ENCODE results near the gene AMHR2.

Gene AMHR2

DNA sequence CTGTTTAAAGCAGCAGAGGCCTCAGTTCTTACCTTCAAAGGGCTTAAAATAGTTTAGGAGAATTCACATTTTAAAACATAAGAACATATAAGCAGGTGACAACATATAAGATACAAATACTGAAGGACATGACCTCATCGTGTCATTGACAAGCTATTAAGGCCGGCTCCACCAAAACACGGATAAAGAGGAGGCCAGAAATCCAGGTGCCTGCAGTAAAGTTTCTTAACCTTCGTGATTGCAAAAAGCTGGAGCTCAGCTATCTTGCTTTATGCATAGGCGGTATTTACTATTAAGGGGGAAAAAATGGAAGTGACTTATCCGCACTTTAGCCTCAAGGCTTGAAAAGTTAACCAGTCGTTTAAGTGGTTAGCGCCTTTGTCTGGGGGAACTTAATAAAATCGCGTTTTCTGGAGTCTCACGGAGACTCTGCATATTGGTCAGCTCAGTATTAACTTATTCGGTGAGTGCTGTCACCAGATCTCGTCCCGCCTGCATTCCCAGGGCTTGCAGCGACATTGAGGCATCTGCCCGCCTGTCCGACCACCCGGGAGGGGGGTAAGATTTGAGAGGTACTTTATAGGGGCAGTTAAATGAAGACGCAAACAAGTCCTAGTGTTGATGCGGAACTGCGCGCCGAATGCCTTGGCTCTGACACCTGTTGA, 44.8 kb upstream of the AMHR2 start:
- TF ChIP-seq, protein P1, sequence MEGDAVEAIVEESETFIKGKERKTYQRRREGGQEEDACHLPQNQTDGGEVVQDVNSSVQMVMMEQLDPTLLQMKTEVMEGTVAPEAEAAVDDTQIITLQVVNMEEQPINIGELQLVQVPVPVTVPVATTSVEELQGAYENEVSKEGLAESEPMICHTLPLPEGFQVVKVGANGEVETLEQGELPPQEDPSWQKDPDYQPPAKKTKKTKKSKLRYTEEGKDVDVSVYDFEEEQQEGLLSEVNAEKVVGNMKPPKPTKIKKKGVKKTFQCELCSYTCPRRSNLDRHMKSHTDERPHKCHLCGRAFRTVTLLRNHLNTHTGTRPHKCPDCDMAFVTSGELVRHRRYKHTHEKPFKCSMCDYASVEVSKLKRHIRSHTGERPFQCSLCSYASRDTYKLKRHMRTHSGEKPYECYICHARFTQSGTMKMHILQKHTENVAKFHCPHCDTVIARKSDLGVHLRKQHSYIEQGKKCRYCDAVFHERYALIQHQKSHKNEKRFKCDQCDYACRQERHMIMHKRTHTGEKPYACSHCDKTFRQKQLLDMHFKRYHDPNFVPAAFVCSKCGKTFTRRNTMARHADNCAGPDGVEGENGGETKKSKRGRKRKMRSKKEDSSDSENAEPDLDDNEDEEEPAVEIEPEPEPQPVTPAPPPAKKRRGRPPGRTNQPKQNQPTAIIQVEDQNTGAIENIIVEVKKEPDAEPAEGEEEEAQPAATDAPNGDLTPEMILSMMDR (IDR thresholded peaks at IDR 0.05; ENCODE audit: borderline replicate concordance, extremely low read depth, low read length, poor library complexity, severe bottlenecking) = no peak
- no peak for TF ChIP-seq EZH2 (IDR thresholded peaks at IDR 0.05; ENCODE audit: borderline replicate concordance, low read depth, low read length, severe bottlenecking)
- Histone ChIP-seq H3K4me3 (ENCODE audit: low read depth in 1 of 2, low read length in 2 of 2) (peak overlapping the region; percentile 44 to 74), H4K20me1 (ENCODE audit: insufficient read depth, low read length) (peaks cover 26% of the 10 kb centered on the region; the same call in 1 of the 2 replicates), H2AFZ (ENCODE audit: low read depth, low read length) (peak overlapping the region; percentile 87), H3K79me2 (ENCODE audit: insufficient read depth, low read length) (peaks cover 36% of the 10 kb centered on the region), H3K27me3 (ENCODE audit: insufficient read depth, low read length, poor library complexity) (no peaks in the 10 kb centered on the region), H3K9me3 (ENCODE audit: insufficient read depth, low read length, severe bottlenecking) (no peaks in the 10 kb centered on the region), H3K9ac (ENCODE audit: low read depth, low read length) (peak overlapping the region; percentile 90), H3K4me2 (ENCODE audit: insufficient read depth, low read length) (peak overlapping the region; percentile 73), H3K36me3 (ENCODE audit: insufficient read depth, low read length) (peaks cover 30% of the 10 kb centered on the region), H3K27ac (ENCODE audit: low read length) (peak overlapping the region; percentile 99), H3K4me1 (ENCODE audit: insufficient read depth, low read length) (peaks cover 43% of the 10 kb centered on the region)
- DNase-seq = no peak
- no peak for ATAC-seq (ENCODE audit: insufficient read depth, low read depth)

DNA sequence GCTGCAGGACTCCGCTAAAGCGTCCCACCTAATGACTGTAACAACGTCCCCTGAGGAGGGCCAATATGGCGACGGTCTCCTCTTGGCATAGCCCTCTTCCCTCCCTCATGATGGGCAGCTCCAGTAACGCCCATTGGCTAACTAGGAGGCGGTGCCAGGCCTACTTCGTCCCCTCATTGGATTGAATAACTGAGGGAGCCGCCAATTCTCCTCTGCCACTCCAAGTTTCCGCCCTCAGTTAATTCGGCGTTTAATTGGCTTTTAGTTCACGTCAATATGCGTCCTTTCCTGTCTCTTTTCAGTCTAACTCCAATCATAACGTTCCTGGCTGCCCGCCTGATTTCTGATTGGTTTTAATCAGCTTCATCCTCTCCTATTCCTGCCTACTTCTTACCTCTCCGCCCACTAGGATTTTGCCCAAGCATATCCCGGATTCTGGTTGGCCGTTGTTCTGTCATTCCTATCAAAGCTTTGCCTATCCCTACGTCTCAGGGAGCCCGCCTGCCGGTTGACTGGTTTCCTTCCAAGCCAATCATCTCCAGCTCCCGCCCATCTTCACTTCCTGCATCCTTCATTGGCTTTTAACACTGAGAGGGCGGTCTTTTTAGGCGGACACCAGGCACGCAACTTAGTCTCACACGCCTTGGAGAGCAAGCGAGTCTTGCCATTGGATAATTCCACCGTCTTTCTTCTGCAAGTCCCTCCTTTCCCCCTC, 44.1 kb upstream of the AMHR2 start:
- peak overlapping the region; percentile 87 for H2AFZ ChIP-seq (ENCODE audit: low read depth, low read length)

DNA sequence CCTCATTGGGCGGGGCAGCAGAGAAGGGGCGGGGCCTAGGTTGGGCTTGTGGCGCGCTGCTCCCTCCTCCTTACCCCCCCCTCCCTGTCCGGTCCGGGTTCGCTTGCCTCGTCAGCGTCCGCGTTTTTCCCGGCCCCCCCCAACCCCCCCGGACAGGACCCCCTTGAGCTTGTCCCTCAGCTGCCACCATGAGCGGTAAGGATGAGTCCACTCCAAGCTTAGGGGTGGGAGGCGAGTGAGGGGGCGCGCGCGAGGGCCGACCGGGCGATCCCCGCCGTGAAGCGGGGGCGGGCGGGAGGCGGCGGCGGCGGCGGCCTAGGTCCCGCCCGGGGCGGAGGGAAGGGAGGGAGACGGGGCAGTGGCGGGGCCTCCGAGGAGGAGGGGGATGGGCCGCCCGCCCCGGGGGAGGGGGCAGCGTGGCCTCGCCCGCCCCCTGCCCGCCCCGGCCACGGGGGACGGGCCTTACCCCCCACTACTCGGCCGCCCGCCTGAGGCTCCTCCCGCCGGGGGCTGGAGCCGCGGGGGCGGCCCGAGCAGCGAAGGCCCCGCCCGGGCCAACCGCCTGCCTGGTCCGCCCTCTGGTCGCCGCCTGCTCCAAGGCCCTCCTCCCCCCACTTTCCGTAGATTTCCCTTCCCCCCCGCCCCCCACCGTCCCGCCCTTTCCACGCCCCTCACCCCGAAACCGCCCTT, 43.4 kb upstream of the AMHR2 start, which contains the start of gene SP1:
Gene SP1 (plus strand): TSS at position 73 of the 690 bp plus-strand sequence. CDS start 116 bp downstream, at position 189.
- Histone ChIP-seq H3K36me3 (ENCODE audit: insufficient read depth, low read length) (peaks cover 37% of the 10 kb centered on the region), H3K4me3 (ENCODE audit: low read depth in 1 of 2, low read length in 2 of 2) (peak within 1 kb of the TSS; percentile 44 to 74), H3K79me2 (ENCODE audit: insufficient read depth, low read length) (peaks cover 49% of the 10 kb centered on the region), H4K20me1 (ENCODE audit: insufficient read depth, low read length) (peaks cover 26% of the 10 kb centered on the region; the same call in 1 of the 2 replicates), H3K4me1 (ENCODE audit: insufficient read depth, low read length) (peaks cover 53% of the 10 kb centered on the region), H3K9me3 (ENCODE audit: insufficient read depth, low read length, severe bottlenecking) (no peaks in the 10 kb centered on the region), H3K4me2 (ENCODE audit: insufficient read depth, low read length) (peak within 1 kb of the TSS; percentile 73), H3K27ac (ENCODE audit: low read length) (peak within 1 kb of the TSS; percentile 99), H3K9ac (ENCODE audit: low read depth, low read length) (peak within 1 kb of the TSS; percentile 90), H3K27me3 (ENCODE audit: insufficient read depth, low read length, poor library complexity) (no peaks in the 10 kb centered on the region), H2AFZ (ENCODE audit: low read depth, low read length) (peak within 1 kb of the TSS; percentile 87)
- TF ChIP-seq EZH2 (IDR thresholded peaks at IDR 0.05; ENCODE audit: borderline replicate concordance, low read depth, low read length, severe bottlenecking) = no peak
- TF ChIP-seq, protein P1 (IDR thresholded peaks at IDR 0.05; ENCODE audit: borderline replicate concordance, extremely low read depth, low read length, poor library complexity, severe bottlenecking) = no peak
- ATAC-seq (ENCODE audit: insufficient read depth, low read depth) = peak; percentile 17
- peak; percentile 88 for DNase-seq

More for the DNA sequence above, 44.1 kb upstream of the AMHR2 start:
- Histone ChIP-seq H3K4me2 (ENCODE audit: insufficient read depth, low read length) (peak overlapping the region; percentile 73), H4K20me1 (ENCODE audit: insufficient read depth, low read length) (peaks cover 26% of the 10 kb centered on the region; the same call in 1 of the 2 replicates), H3K9ac (ENCODE audit: low read depth, low read length) (peak overlapping the region; percentile 90), H3K27me3 (ENCODE audit: insufficient read depth, low read length, poor library complexity) (no peaks in the 10 kb centered on the region), H3K4me3 (ENCODE audit: low read depth in 1 of 2, low read length in 2 of 2) (peak overlapping the region; percentile 44 to 74), H3K36me3 (ENCODE audit: insufficient read depth, low read length) (peaks cover 34% of the 10 kb centered on the region), H3K79me2 (ENCODE audit: insufficient read depth, low read length) (peaks cover 42% of the 10 kb centered on the region), H3K27ac (ENCODE audit: low read length) (peak overlapping the region; percentile 99), H3K9me3 (ENCODE audit: insufficient read depth, low read length, severe bottlenecking) (no peaks in the 10 kb centered on the region), H3K4me1 (ENCODE audit: insufficient read depth, low read length) (peaks cover 47% of the 10 kb centered on the region)
- ATAC-seq (ENCODE audit: insufficient read depth, low read depth) (peak; percentile 86), DNase-seq (peak; percentile 100)
- no peak for TF ChIP-seq EZH2 (IDR thresholded peaks at IDR 0.05; ENCODE audit: borderline replicate concordance, low read depth, low read length, severe bottlenecking)
- TF ChIP-seq, protein P1 (IDR thresholded peaks at IDR 0.05; ENCODE audit: borderline replicate concordance, extremely low read depth, low read length, poor library complexity, severe bottlenecking) = no peak
